DOHH2 (cell line): ENCODE data around the gene SCYL1.

ENCODE experiments used
- EZH2phosphoT487 ChIP-seq: fragments of 200-600 bp; sonication (generic); IDR thresholded peaks from 2 replicates; pipeline ENCODE4 v1.6.1; 2017; ENCODE audit warnings: borderline replicate concordance, mild to moderate bottlenecking, antibody characterized with exemption, low read length, moderate library complexity, mixed read lengths
- TF ChIP-seq, protein P1 (sequence below): fragments of 200-600 bp; sonication (generic); IDR thresholded peaks from one replicate; pipeline ENCODE4 v1.5.1; 2014; ENCODE audit warnings: antibody characterized with exemption, mild to moderate bottlenecking, low read depth, low read length; ENCODE audit not compliant: poor library complexity, severe bottlenecking

- TF ChIP-seq, protein P1, sequence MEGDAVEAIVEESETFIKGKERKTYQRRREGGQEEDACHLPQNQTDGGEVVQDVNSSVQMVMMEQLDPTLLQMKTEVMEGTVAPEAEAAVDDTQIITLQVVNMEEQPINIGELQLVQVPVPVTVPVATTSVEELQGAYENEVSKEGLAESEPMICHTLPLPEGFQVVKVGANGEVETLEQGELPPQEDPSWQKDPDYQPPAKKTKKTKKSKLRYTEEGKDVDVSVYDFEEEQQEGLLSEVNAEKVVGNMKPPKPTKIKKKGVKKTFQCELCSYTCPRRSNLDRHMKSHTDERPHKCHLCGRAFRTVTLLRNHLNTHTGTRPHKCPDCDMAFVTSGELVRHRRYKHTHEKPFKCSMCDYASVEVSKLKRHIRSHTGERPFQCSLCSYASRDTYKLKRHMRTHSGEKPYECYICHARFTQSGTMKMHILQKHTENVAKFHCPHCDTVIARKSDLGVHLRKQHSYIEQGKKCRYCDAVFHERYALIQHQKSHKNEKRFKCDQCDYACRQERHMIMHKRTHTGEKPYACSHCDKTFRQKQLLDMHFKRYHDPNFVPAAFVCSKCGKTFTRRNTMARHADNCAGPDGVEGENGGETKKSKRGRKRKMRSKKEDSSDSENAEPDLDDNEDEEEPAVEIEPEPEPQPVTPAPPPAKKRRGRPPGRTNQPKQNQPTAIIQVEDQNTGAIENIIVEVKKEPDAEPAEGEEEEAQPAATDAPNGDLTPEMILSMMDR, result no peak
- no peak for TF ChIP-seq EZH2phosphoT487
These were observed 35.9 kb downstream of the SCYL1 start for GRCh38 chr11:65560555-65561418.
